CD4-positive, alpha-beta T cell treated with Interleukin-6 at 100 ng/mL for 8 hours (primary cell): ENCODE data around the gene CLDN16.

Source experiments
- DNase-seq: peaks from one replicate; pipeline ENCODE4 v3.0.0-alpha.2; 2020; ENCODE audit warnings: mixed read lengths, low spot score

Gene CLDN16

GRCh38 chr3:190442240-190442639, 54.3 kb downstream of the CLDN16 start:
- no peak for DNase-seq

GRCh38 chr3:190443257-190443656, 55.3 kb downstream of the CLDN16 start:
- no peak for DNase-seq

GRCh38 chr3:190444006-190444405, 56.0 kb downstream of the CLDN16 start:
- DNase-seq = no peak

GRCh38 chr3:190444576-190445145, 56.7 kb downstream of the CLDN16 start:
- no peak for DNase-seq

GRCh38 chr3:190446573-190447279, 58.8 kb downstream of the CLDN16 start:
- peak; percentile 7 for DNase-seq

GRCh38 chr3:190448256-190448655, 60.3 kb downstream of the CLDN16 start:
- DNase-seq = no peak

- no peak for DNase-seq
Observed at GRCh38 chr3:190449801-190450200, 61.8 kb downstream of the CLDN16 start, which contains the start of gene TMEM207. Gene TMEM207, minus strand, starts transcription at chr3:190449901. Its CDS starts 92 bp downstream, at chr3:190449809.

GRCh38 chr3:190455828-190456227, 67.9 kb downstream of the CLDN16 start:
- DNase-seq = no peak

GRCh38 chr3:190456770-190457169, 68.8 kb downstream of the CLDN16 start:
- no peak for DNase-seq

GRCh38 chr3:190458040-190458439, 70.1 kb downstream of the CLDN16 start:
- DNase-seq = no peak
